HepG2 (cell line): ENCODE measurements around the gene DDX53. TPM values are rescaled to one million over a fixed set of nuclear protein-coding genes. Genes with fewer than 3 reads are reported as not detected.

ENCODE experiments used
- ATAC-seq: fragments of 200-7000 bp; cut with Tn5 transposase; 3 replicates; pipeline ENCODE4 v1.9.1; 2020; ENCODE audit warnings: mild to moderate bottlenecking, moderate library complexity
- BruUV-seq: library from RNA; stranded (reverse); fragments of 400-500 nt; replicated peaks from 2 replicates; lab custom pipeline; 2021; lab: Mats Ljungman, UMichigan
- CTCF ChIA-PET: fragments of 300-600 bp; formaldehyde crosslinking; extraction: SDS; loops from one replicate; lab custom pipeline; 2021; ENCODE audit warnings: low total read pairs, inconsistent platforms, low intra/inter-chr PET ratio; lab: Yijun Ruan, JAX
- POLR2A ChIA-PET: fragments of 350-600 bp; sonication (Branson Sonifier 250); formaldehyde crosslinking; loops from one replicate; lab custom pipeline; 2020; ENCODE audit warnings: antibody characterized with exemption, inconsistent platforms; lab: Yijun Ruan, JAX
- DNase-seq: peaks from one replicate; pipeline ENCODE4 v3.0.0-alpha.2; 2015; ENCODE audit warnings: low spot score
- FAIRE-seq: peaks from 3 replicates; lab custom pipeline; 2011; peaks lifted over from hg19 to GRCh38; lab: Jason Lieb, UNC
- H2AFZ ChIP-seq: one replicate; pipeline ENCODE4 v1.6.1; 2011; ENCODE audit warnings: low read length, inconsistent platforms
- H3K27ac ChIP-seq: fragments of 300-600 bp; 3 replicates; pipeline ENCODE4 v1.8.0; 2011; ENCODE audit warnings: mixed run types, mild to moderate bottlenecking, mixed read lengths, low read length, inconsistent platforms; ENCODE audit not compliant: insufficient read depth; ENCODE audit errors: extremely low read length
- H3K27me3 ChIP-seq, 2 experiments: fragments of 200-600 bp in 1 of 2; 2 replicates in 1 of 2; 3 replicates in 1 of 2; pipeline versions ENCODE4 v1.6.0 to v1.8.0; 2011; ENCODE audit warnings: low read length in 2 of 2, mild to moderate bottlenecking in 2 of 2, moderate library complexity in 2 of 2, inconsistent platforms in 1 of 2; ENCODE audit not compliant: insufficient read depth in 2 of 2, control insufficient read depth in 1 of 2
- H3K36me3 ChIP-seq, 2 experiments: fragments of 200-600 bp in 1 of 2; replicated peaks in 1 of 2; 2 replicates in 1 of 2; 3 replicates in 1 of 2; pipeline versions ENCODE4 v1.5.1 to v1.8.0; 2011; ENCODE audit warnings: low read length in 2 of 2, inconsistent platforms in 1 of 2; ENCODE audit not compliant: insufficient read depth in 2 of 2, control insufficient read depth in 1 of 2
- H3K4me1 ChIP-seq: 2 replicates; pipeline ENCODE4 v1.5.1; 2012; ENCODE audit warnings: low read length, inconsistent platforms; ENCODE audit not compliant: insufficient read depth
- H3K4me2 ChIP-seq: 2 replicates; pipeline ENCODE4 v1.6.0; 2011; ENCODE audit warnings: low read depth, low read length, inconsistent platforms
- H3K4me3 ChIP-seq, 3 experiments: fragments of 200-600 bp in 1 of 3; sonication (generic), shearing (Covaris generic) in 1 of 3; replicated peaks in 1 of 3; 2 replicates each; pipeline ENCODE4 v1.5.1; 2011 to 2016; ENCODE audit warnings: low read length in 3 of 3, inconsistent platforms in 2 of 3, low read depth in 2 of 3, mild to moderate bottlenecking in 2 of 3, control low read depth in 1 of 3, mixed read lengths in 1 of 3; ENCODE audit not compliant: insufficient read depth in 1 of 3
- H3K79me2 ChIP-seq: one replicate; pipeline ENCODE4 v1.6.1; 2011; ENCODE audit warnings: low read length, inconsistent platforms; ENCODE audit not compliant: insufficient read depth
- H3K9ac ChIP-seq: 2 replicates; pipeline ENCODE4 v1.6.0; 2011; ENCODE audit warnings: mild to moderate bottlenecking, low read depth, low read length, inconsistent platforms; ENCODE audit not compliant: insufficient read depth
- H3K9me3 ChIP-seq: 2 replicates; pipeline ENCODE4 v1.5.1; 2012; ENCODE audit warnings: mild to moderate bottlenecking, low read length
- H4K20me1 ChIP-seq: 2 replicates; pipeline ENCODE4 v1.6.0; 2011; ENCODE audit warnings: inconsistent platforms, mild to moderate bottlenecking, low read length, moderate library complexity; ENCODE audit not compliant: insufficient read depth
- AHDC1 ChIP-seq: sonication (generic); formaldehyde crosslinking; IDR thresholded peaks from 2 replicates; pipeline ENCODE4 v1.5.1; 2020; ENCODE audit warnings: mild to moderate bottlenecking, missing genetic modification reagents, borderline replicate concordance
- ASH2L ChIP-seq: fragments of 300-600, 200-600 bp; sonication (generic); IDR thresholded peaks from 2 replicates; pipeline ENCODE4 v1.7.0; 2017; ENCODE audit warnings: low read depth, mild to moderate bottlenecking, moderate library complexity, mixed read lengths, low read length; ENCODE audit not compliant: insufficient read length
- BORCS8-MEF2B ChIP-seq: sonication (generic); formaldehyde crosslinking; IDR thresholded peaks from 2 replicates; pipeline ENCODE4 v1.8.0; 2022; ENCODE audit warnings: mild to moderate bottlenecking, missing genetic modification reagents
- NONO ChIP-seq, 2 experiments: fragments of 450-650 bp in 1 of 2; sonication (generic) in 1 of 2; formaldehyde crosslinking in 1 of 2; IDR thresholded peaks in 1 of 2; conservative IDR thresholded peaks in 1 of 2; 2 replicates each; pipeline versions ENCODE4 v1.6.1 to v1.8.0; 2017 to 2022; ENCODE audit warnings: mild to moderate bottlenecking in 1 of 2, missing genetic modification reagents in 1 of 2, moderate library complexity in 1 of 2
- RAD21 ChIP-seq: fragments of 450-650 bp; formaldehyde crosslinking; IDR thresholded peaks from 2 replicates; pipeline ENCODE4 v1.5.0; 2020; ENCODE audit warnings: mild to moderate bottlenecking
- SNAPC4 ChIP-seq: sonication (generic); formaldehyde crosslinking; IDR thresholded peaks from 2 replicates; pipeline ENCODE4 v1.4.0; 2020; ENCODE audit warnings: mild to moderate bottlenecking, missing genetic modification reagents
- ZEB1 ChIP-seq: IDR thresholded peaks from 2 replicates; pipeline ENCODE4 v1.6.1; 2012; ENCODE audit warnings: mild to moderate bottlenecking, low read depth, inconsistent platforms; ENCODE audit not compliant: insufficient replicate concordance
- ZFP41 ChIP-seq: sonication (generic); formaldehyde crosslinking; IDR thresholded peaks from 2 replicates; pipeline ENCODE4 v1.4.0; 2020; ENCODE audit warnings: mild to moderate bottlenecking, missing genetic modification reagents, borderline replicate concordance
- ZNF3 ChIP-seq: IDR thresholded peaks from 2 replicates; pipeline ENCODE4 v1.7.0; 2017; ENCODE audit warnings: inconsistent platforms
- ZNF337 ChIP-seq: sonication (generic); formaldehyde crosslinking; IDR thresholded peaks from 2 replicates; pipeline ENCODE4 v1.5.1; 2020; ENCODE audit warnings: missing genetic modification reagents, low read depth, mild to moderate bottlenecking, borderline replicate concordance
- ZNF616 ChIP-seq: sonication (generic); formaldehyde crosslinking; IDR thresholded peaks from 2 replicates; pipeline ENCODE4 v1.5.0; 2020; ENCODE audit warnings: low read depth, mild to moderate bottlenecking, missing genetic modification reagents
- ZNF720 ChIP-seq: sonication (generic); formaldehyde crosslinking; IDR thresholded peaks from 2 replicates; pipeline ENCODE4 v1.4.0; 2020; ENCODE audit warnings: missing genetic modification reagents
- WGBS: methylation state at CpG from one replicate; pipeline ENCODE4 v1.1.6; 2017; ENCODE audit warnings: low lambda C conversion rate; 5-methylcytosine and 5-hydroxymethylcytosine counted together
- in situ Hi-C: cut with HindIII; loops from 2 replicates; pipeline ENCODE4 v1.10.0; 2017; ENCODE audit warnings: low pct_unique_long_range_greater_than_20kb; ENCODE audit not compliant: extremely low pct_ligation_motif_present
- intact Hi-C: fragments of 100-400 bp; cut with micrococcal nuclease; formaldehyde crosslinking; loops from one replicate; pipeline ENCODE4 v1.10.0; 2022; ENCODE audit not compliant: unreplicated experiment
- polyA plus RNA-seq, 8 experiments: library from polyadenylated mRNA; depleted of rRNA in 3 of 8; stranded (reverse) in 7 of 8; unstranded in 1 of 8; fragments of >200 nt; fragmentation: Illumina TruSeq in 4 of 8; extraction: Trizol in 4 of 8; gene quantifications; 2 replicates each; pipeline versions ENCODE4 v1.2.1 to v1.2.3, GENCODE V29; 2011 to 2016; ENCODE audit warnings: low read depth in 4 of 8, missing spikeins in 1 of 8, mixed read lengths in 1 of 8; ENCODE audit not compliant: insufficient read depth in 1 of 8
- total RNA-seq, 5 experiments: library from RNA; depleted of rRNA; stranded (reverse); fragments of >200 nt; fragmentation: Illumina TruSeq; extraction: Trizol; gene quantifications; 2 replicates each; pipeline ENCODE4 v1.2.3, GENCODE V29; 2016; ENCODE audit warnings: low read depth in 1 of 5

The DDX53 gene
- total and polyA plus RNA-seq, 2 of the 13 experiments (the other 11 are each of a cell fraction or from before 2014, with no cell fraction given), result not detected

- no peak for FAIRE-seq
- WGBS, result 0% methylated on average over 4 of the region's 4 CpGs
- Histone ChIP-seq H3K36me3 (no peaks in the 10 kb centered on the region), H4K20me1 (no peaks in the 10 kb centered on the region), H3K4me1 (no peaks in the 10 kb centered on the region), H3K4me2 (no peak overlapping the region), H3K4me3 (no peak overlapping the region), H3K9me3 (no peaks in the 10 kb centered on the region), H3K27ac (no peak overlapping the region), H3K79me2 (no peaks in the 10 kb centered on the region), H2AFZ (no peak overlapping the region), H3K9ac (no peak overlapping the region), H3K27me3 (no peaks in the 10 kb centered on the region)
- in situ Hi-C loops, result no loop called here
- TF ChIP-seq ZEB1 (no peak), NONO (IDR thresholded peaks at IDR 0.05) (no peak), NONO (CRISPR knock-in tag; conservative IDR thresholded peaks at IDR 0.05) (no peak), ZNF720 (CRISPR knock-in tag) (no peak), ZNF337 (no peak), ASH2L (no peak), ZFP41 (CRISPR knock-in tag) (no peak), AHDC1 (CRISPR knock-in tag) (no peak), BORCS8-MEF2B (CRISPR knock-in tag) (no peak), ZNF3 (CRISPR knock-in tag) (no peak), ZNF616 (CRISPR knock-in tag) (no peak), SNAPC4 (CRISPR knock-in tag) (no peak), RAD21 (CRISPR knock-in tag) (no peak)
- intact Hi-C loops, result no loop called here
- ChIA-PET CTCF (no interaction called here), POLR2A (no interaction called here)
- no peak for ATAC-seq
- no peak for DNase-seq
- BruUV-seq, result no TSS peak
Observed at GRCh38 chrX:22959204-22959920, 40.4 kb upstream of the DDX53 start.
